Central memory CD8-positive, alpha-beta T cell (primary cell): Measurements from ENCODE around the gene SNTG2.

Experiments used
- ATAC-seq: fragments of 150-1000 bp; cut with Tn5 transposase; replicated peaks from 2 replicates; pipeline ENCODE4 v1.10.0; 2022; ENCODE audit warnings: mild to moderate bottlenecking, moderate FRiP score, moderate number of reproducible peaks; ENCODE audit not compliant: poor library complexity, severe bottlenecking; ENCODE audit errors: extremely low read depth
- DNase-seq, 2 donors: peaks; one replicate each; pipeline ENCODE4 v3.0.0; 2021; ENCODE audit warnings: low spot score in 2 of 2
- H3K27ac Mint-ChIP-seq: one replicate; pipeline ENCODE4 v1.8.0; 2022; ENCODE audit warnings: low read depth, mild to moderate bottlenecking, moderate library complexity, mixed read lengths
- H3K27me3 Mint-ChIP-seq: one replicate; pipeline ENCODE4 v1.8.0; 2022; ENCODE audit warnings: mixed read lengths
- H3K36me3 Mint-ChIP-seq: one replicate; pipeline ENCODE4 v1.8.0; 2022; ENCODE audit warnings: mild to moderate bottlenecking, moderate library complexity, mixed read lengths; ENCODE audit not compliant: insufficient read depth
- H3K4me1 Mint-ChIP-seq: one replicate; pipeline ENCODE4 v1.8.0; 2022; ENCODE audit warnings: mixed read lengths
- H3K4me3 Mint-ChIP-seq: one replicate; pipeline ENCODE4 v1.8.0; 2022; ENCODE audit warnings: mild to moderate bottlenecking, moderate library complexity, mixed read lengths
- H3K9me3 Mint-ChIP-seq: one replicate; pipeline ENCODE4 v1.8.0; 2022; ENCODE audit warnings: mixed read lengths

The SNTG2 gene

DNA sequence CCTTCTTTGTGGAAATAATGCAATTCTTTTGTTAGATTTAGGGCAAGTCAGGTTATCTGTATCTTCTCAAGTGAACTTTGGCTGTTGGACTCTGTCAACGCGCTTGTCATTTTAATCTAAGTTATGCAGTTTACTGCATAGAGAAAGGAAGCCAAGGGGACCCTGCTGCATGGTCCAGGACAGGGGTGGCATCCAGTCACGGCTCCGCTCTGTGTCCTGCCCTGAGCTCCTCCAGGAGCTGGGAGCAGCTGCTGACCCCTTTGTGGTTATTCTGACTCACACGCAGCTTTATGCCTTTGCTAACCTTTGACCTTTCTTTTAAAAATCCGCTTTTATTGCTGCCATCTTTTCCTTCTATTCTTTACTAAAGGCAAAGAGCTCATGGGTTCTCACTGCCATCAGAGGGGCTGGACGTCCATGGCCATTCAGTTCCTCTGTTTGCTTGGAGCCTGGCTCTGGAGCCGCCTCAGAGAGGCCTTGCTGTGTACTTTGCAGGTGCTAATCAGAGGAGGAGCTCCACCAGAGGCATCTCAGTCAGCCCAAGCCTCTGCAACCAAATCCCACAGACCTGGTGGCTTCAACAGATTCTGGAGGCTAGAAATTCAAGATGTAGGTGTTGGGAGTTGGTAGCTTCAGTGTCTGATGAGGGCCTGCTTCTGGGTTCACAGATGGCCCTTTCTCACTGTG lies 39.3 kb downstream of the SNTG2 start:
- no peaks in the 10 kb centered on the region for H3K9me3 Mint-ChIP-seq
- DNase-seq (no peak), ATAC-seq (no peak)
- H3K27me3 Mint-ChIP-seq: peaks cover 56% of the 10 kb centered on the region
- peaks cover 1% of the 10 kb centered on the region for H3K36me3 Mint-ChIP-seq
- no peak overlapping the region for H3K4me3 Mint-ChIP-seq
- no peak overlapping the region for H3K27ac Mint-ChIP-seq
- H3K4me1 Mint-ChIP-seq: no peaks in the 10 kb centered on the region

DNA sequence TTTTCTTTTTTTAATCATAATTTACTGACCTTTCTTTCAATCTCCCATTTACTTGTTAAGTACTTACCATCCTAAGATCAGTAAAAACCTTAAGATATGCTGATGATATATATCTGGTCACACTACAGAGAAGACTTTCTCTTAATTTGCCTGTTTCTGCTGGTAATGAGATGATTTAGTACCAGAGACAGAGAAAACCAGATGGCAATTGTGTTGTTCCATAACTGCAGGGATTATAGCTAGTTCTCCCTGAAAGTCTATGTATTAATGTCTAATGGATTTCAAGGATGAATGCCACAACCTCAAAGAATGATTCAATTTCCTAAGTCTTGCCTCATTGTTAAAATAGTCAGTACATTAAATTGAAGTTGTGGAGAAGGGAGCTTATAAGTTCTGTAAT lies 40.3 kb downstream of the SNTG2 start:
- ATAC-seq (no peak), DNase-seq (no peak)
- H3K27me3 Mint-ChIP-seq: peaks cover 48% of the 10 kb centered on the region
- H3K36me3 Mint-ChIP-seq: peaks cover 1% of the 10 kb centered on the region
- H3K27ac Mint-ChIP-seq: no peak overlapping the region
- no peak overlapping the region for H3K4me3 Mint-ChIP-seq
- H3K4me1 Mint-ChIP-seq: no peaks in the 10 kb centered on the region
- H3K9me3 Mint-ChIP-seq: no peaks in the 10 kb centered on the region

DNA sequence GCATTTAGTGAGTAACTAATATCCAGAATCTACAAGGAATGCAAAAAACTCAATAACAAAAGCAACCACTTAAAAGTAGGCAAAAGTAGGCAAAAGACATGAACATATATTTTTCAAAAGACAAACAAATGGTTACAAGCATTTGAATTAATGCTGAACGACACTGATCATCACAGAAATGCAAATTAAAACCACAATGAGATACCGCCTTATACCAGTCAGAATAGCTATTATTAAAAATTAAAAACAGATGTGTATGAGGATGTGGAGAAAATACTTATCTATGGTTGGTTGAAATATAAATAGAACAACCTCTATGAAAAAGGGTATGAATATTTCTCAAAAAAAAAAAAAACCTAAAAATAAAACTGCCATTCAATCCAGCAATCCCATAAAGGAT lies 51.7 kb downstream of the SNTG2 start:
- Mint-ChIP-seq H3K4me3 (no peak overlapping the region), H3K9me3 (peaks cover 8% of the 10 kb centered on the region), H3K27ac (no peak overlapping the region), H3K27me3 (peaks cover 29% of the 10 kb centered on the region), H3K36me3 (no peaks in the 10 kb centered on the region), H3K4me1 (no peaks in the 10 kb centered on the region)
- DNase-seq (no peak), ATAC-seq (no peak)

DNA sequence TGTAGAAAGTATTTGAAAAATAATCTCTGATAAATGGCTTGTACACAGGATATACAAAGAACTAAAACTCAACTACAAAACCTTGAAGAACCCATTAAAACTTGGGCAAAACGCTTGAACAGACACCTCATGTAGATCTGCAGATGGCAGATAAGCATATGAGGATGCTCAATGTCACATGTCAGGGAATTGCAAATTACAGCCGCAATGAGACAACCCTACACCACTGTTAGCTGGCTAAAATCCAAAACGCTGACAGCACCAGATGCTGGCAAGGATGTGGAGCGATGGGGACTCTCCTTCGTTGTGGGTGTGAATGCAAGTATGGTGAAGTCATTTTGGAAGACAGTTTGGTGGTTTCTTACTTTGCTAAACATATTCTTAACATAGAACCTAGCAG lies 53.7 kb downstream of the SNTG2 start:
- H3K9me3 Mint-ChIP-seq: no peaks in the 10 kb centered on the region
- no peak for DNase-seq
- no peak overlapping the region for H3K27ac Mint-ChIP-seq
- H3K27me3 Mint-ChIP-seq: peaks cover 12% of the 10 kb centered on the region
- H3K36me3 Mint-ChIP-seq: no peaks in the 10 kb centered on the region
- no peaks in the 10 kb centered on the region for H3K4me1 Mint-ChIP-seq
- H3K4me3 Mint-ChIP-seq: no peak overlapping the region
- ATAC-seq: no peak

DNA sequence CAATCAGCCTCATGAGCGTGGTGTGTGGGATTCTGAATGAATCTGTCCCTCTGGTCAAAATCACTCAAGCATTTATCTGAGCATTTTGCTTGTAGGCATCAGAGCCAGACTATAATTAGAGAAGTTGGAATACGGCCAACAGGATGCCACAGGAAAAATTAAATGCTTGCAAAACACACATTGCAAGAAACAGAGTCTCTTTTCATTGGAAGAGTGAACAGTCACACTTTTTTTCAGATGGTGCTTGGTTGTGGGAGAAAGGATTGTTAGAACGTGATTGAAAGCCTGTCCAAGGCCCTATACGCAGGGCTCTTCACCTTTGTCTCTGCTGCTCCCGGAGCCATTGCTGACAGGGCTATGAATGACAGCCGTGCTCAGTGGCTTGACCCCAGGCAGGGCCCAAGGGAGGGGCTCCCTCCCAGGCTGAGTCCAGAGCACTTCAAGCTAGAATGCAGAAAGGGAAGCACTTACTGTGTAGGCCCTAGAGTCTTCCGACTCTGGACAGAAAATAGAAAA lies 59.8 kb downstream of the SNTG2 start:
- Mint-ChIP-seq H3K4me3 (no peak overlapping the region), H3K4me1 (no peaks in the 10 kb centered on the region), H3K36me3 (no peaks in the 10 kb centered on the region), H3K27ac (no peak overlapping the region), H3K27me3 (peaks cover 20% of the 10 kb centered on the region), H3K9me3 (no peaks in the 10 kb centered on the region)
- DNase-seq (no peak), ATAC-seq (no peak)

DNA sequence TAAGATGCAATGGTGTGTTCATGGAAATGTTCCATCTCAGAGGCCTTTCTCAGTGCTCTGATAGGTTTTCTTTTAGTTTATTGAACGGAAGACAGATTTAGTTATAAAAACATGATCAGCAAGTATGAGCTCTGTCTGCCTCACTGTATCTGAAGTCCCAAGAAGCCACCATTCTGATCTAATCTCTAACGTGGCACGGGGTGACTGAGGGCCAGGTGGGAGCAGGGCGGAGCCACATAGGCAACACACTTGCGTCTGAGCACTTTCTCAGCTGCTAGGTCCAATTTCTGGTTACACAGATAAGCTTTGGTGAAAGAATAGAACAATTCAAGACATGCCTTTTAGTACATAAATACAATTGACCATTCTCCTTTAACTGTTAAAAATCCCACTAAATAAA lies 60.4 kb downstream of the SNTG2 start:
- ATAC-seq (no peak), DNase-seq (no peak)
- Mint-ChIP-seq H3K9me3 (no peaks in the 10 kb centered on the region), H3K4me3 (no peak overlapping the region), H3K27ac (no peak overlapping the region), H3K27me3 (peaks cover 20% of the 10 kb centered on the region), H3K4me1 (no peaks in the 10 kb centered on the region), H3K36me3 (no peaks in the 10 kb centered on the region)

DNA sequence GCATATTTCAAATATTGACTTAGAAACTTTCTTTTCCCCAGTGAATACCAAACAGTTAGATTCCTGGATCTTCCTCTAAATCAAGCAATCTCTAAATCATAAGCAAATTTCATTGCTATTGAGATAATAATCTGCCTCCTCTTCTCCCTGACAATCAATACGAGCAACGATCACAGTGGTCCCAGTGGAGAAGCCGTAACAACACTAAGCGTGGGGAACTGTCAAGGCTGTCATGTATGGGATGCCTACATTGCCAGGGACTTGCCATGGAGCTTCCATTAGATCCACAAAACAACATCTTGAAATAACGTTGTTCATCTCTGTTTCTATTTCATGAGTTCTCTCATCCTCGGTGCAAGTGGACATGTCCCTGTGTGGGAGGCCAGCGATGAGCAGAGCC lies 61.3 kb downstream of the SNTG2 start:
- H3K4me3 Mint-ChIP-seq: no peak overlapping the region
- no peaks in the 10 kb centered on the region for H3K9me3 Mint-ChIP-seq
- ATAC-seq (no peak), DNase-seq (no peak)
- no peak overlapping the region for H3K27ac Mint-ChIP-seq
- H3K4me1 Mint-ChIP-seq: no peaks in the 10 kb centered on the region
- H3K36me3 Mint-ChIP-seq: no peaks in the 10 kb centered on the region
- peaks cover 20% of the 10 kb centered on the region for H3K27me3 Mint-ChIP-seq

DNA sequence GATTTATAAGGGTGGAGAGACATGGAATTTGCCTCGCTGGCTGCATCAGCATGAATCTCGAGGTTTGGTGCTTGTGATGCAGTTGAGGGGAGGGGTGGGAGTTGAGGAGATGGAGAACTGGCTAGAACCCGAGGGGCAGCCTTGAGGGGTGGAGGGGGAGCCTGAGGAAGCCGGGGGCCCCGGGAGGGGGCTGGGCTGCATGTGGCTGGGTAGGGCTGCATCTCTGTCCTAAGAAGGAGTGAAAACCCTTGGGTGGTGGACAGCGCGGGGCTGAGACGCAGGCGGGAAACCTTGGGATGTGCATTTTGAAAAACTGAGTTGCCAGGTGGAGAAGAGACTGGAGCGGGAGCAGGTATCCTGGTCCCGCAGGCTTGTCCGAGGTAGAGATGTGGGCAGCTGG lies 64.2 kb downstream of the SNTG2 start:
- Mint-ChIP-seq H3K4me1 (no peaks in the 10 kb centered on the region), H3K9me3 (no peaks in the 10 kb centered on the region), H3K27ac (no peak overlapping the region), H3K27me3 (peaks cover 14% of the 10 kb centered on the region), H3K36me3 (no peaks in the 10 kb centered on the region), H3K4me3 (no peak overlapping the region)
- no peak for DNase-seq
- no peak for ATAC-seq

DNA sequence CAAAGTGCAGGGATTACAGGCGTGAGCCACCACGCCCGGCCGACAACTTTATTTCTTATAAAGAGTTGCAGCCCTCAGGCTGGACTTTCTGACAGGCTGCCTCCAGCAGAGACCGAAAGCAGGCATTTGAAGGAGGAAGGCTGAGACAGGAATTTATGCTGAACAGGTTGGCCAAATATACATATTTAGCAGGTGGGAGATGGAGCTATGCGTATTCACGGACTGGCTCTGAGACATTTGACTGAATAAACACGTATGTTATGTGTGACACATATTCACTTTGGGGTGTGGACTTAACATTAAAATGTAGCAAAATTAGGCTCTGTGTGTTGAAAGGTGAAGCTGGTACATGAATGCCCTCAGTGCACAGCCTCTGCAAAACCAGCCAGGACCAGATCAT lies 65.9 kb downstream of the SNTG2 start:
- Mint-ChIP-seq H3K4me3 (no peak overlapping the region), H3K27me3 (no peaks in the 10 kb centered on the region), H3K9me3 (no peaks in the 10 kb centered on the region), H3K4me1 (no peaks in the 10 kb centered on the region), H3K36me3 (no peaks in the 10 kb centered on the region), H3K27ac (no peak overlapping the region)
- ATAC-seq: no peak
- DNase-seq: no peak

DNA sequence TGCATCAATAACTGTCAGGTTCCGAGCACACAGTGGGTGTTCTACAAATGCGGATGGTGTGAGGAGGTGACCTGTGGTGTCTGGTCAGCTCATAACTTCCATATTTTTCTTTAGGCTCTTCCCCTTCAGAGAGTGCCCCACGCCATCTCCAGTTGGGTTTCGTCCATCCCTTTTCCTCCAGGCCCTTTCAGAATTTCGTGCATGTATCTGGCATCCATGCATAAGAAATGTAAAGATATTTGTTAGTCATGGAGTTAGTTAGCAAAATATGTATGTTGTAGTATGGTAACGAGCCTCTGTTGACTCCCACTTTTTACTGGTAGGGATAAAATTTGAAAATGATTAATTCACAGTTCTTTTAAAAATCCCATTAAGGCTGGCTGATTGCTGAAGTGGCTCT lies 67.2 kb downstream of the SNTG2 start:
- Mint-ChIP-seq H3K36me3 (no peaks in the 10 kb centered on the region), H3K4me1 (no peaks in the 10 kb centered on the region), H3K9me3 (no peaks in the 10 kb centered on the region), H3K27ac (no peak overlapping the region), H3K4me3 (no peak overlapping the region), H3K27me3 (no peaks in the 10 kb centered on the region)
- ATAC-seq (no peak), DNase-seq (no peak)

DNA sequence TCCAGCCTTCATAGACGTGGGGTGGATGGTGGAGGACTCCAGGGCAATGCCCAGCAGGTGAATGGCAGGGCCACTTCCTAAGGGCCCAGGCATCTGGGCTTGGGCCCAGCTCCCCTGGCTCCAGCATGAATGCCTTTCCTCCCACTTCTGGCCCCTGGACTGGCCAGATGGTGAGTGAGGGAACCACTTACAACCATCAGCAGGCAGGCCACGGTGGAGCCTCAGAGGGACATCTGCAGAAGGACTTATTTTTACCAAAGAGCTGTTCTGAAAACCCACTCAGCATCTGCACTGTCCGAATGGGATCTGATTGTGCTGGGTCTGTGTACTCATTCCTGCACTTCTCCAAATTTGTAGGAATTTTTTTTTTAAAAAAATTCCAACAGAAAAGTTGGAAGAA lies 69.6 kb downstream of the SNTG2 start:
- no peaks in the 10 kb centered on the region for H3K9me3 Mint-ChIP-seq
- ATAC-seq: no peak
- H3K27ac Mint-ChIP-seq: no peak overlapping the region

DNA sequence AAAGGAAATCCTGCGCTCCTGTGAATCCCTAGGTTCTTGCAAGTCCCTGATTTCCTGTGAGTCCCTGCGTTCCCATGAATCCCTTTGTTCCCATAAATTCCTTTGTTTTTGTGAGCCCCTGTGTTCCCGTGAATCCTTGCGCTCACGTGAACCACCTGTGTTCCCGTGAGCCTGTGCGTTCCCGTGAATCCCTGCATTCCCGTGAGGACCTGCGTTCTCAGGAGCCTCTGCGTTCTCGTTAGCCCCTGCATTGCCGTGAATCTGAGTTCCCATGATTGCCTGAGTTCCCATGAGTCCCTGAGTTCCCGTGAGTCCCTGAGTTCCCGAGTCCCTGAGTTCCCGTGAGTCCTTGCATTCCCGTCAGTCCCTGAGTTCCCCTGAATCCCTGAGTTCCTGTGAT lies 71.5 kb downstream of the SNTG2 start:
- H3K9me3 Mint-ChIP-seq: no peaks in the 10 kb centered on the region
- DNase-seq (no peak), ATAC-seq (no peak)
- no peaks in the 10 kb centered on the region for H3K36me3 Mint-ChIP-seq
- H3K27ac Mint-ChIP-seq: no peak overlapping the region
- H3K27me3 Mint-ChIP-seq: peaks cover 10% of the 10 kb centered on the region
- no peak overlapping the region for H3K4me3 Mint-ChIP-seq
- no peaks in the 10 kb centered on the region for H3K4me1 Mint-ChIP-seq

More for the DNA sequence above, 69.6 kb downstream of the SNTG2 start:
- Mint-ChIP-seq H3K27me3 (no peaks in the 10 kb centered on the region), H3K36me3 (no peaks in the 10 kb centered on the region), H3K4me3 (no peak overlapping the region), H3K4me1 (no peaks in the 10 kb centered on the region)
- DNase-seq: no peak

DNA sequence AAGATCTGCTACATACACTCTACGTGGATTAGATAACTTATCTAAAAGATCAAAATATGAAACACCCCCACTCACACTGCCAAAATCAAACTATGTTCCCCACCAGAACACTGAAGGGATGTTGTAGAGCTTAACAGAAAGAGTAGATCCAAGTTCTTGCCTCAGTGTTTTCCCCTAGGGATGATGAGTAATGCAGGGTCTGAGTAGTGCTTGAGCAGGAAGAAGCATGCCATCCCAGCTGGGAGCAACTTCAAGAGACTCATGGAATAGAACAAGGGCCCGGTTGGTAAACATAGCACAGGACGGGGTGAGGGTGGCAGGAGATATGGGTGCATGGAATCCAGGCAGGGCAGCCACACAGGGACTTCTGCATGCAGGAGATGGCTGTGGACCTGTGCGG lies 74.3 kb downstream of the SNTG2 start:
- no peaks in the 10 kb centered on the region for H3K36me3 Mint-ChIP-seq
- no peaks in the 10 kb centered on the region for H3K4me1 Mint-ChIP-seq
- ATAC-seq: no peak
- no peak overlapping the region for H3K4me3 Mint-ChIP-seq
- peaks cover 10% of the 10 kb centered on the region for H3K27me3 Mint-ChIP-seq
- DNase-seq: no peak
- H3K27ac Mint-ChIP-seq: no peak overlapping the region
- no peaks in the 10 kb centered on the region for H3K9me3 Mint-ChIP-seq
